Stimulated activated CD4-positive, alpha-beta T cell treated with anti-CD3 and anti-CD28 coated beads, Interleukin-15, amount 100 ng/mL, for 24 hours (primary cell): ENCODE results near the gene UBE3B.

Source experiments
- DNase-seq: peaks from one replicate; pipeline ENCODE4 v3.0.0-alpha.2; 2020

Gene UBE3B

DNA sequence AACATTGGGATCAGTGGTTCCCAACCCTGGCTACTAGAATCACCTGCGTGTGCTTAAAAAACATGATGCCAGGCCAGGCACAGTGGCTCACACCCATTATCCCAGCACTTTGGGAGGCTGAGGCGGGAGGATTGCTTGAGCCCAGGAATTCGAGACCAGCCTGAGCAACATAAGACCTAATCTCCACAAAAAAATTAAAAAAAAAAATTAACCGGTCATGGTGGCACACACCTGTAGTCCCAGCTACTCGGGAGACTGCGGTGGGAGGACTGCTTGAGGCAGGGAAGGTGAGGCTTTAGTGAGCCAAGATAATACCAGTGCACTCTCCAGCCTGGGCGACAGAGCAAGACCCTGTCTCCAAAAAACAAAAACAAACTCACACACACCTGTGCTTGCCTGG, 2.3 kb upstream of the UBE3B start:
- DNase-seq, result no peak

DNA sequence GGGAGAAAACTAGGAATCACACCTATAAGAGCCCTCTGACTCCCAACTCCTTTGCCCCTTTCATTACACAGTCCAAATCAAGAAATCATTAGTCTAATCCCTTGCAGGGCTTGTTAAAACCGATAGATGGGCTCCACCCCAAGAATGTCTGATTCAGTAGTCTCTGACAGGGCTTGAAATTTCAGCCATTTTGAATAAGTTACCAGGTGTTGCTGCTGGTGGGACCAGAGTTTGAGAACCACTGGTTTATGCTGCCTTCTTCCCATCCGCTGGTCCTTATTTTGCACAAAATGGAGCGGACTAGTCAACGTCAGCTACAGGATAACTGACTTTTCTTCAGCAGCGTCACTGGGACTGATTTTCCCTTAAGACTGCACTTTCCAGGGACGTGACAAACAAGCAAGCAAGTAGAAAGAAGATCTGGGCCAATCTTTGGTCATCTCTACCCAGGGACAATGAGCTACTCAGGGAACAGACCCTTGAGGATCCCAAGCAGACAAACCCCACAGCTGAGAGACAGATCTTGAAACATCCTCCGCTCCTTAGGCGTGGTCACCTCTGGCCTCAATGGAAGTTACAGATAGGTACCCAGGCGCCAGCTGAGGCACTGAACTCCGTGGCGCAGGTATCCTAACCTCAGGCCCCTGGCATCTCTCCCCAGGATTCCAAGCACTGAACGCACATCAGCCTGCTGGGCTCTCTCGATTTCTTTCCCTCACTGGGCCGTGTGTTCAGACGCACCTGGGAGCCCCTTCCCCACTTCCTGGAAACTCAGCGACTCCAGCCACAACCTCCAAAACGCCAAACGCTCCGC, 1.2 kb upstream of the UBE3B start:
- DNase-seq, result peak; percentile 4

DNA sequence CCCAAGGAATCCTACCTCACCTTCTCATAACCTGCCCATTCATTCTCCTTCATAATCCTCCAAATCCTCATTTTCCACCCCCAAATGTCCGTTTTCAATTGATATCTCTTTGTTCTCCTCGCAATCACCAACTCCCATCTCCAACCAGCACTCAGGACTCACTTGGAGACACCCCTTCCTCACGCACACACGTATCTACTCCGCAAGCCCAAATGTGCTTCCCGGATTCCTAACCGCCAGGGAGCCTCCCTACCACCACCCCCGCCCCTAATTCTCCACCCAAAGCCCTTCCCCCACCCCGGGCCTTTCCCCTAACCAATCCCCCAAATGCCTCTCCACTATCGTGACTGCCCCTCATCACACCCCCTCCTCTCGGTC, 638 bp upstream of the UBE3B start:
- no peak for DNase-seq

DNA sequence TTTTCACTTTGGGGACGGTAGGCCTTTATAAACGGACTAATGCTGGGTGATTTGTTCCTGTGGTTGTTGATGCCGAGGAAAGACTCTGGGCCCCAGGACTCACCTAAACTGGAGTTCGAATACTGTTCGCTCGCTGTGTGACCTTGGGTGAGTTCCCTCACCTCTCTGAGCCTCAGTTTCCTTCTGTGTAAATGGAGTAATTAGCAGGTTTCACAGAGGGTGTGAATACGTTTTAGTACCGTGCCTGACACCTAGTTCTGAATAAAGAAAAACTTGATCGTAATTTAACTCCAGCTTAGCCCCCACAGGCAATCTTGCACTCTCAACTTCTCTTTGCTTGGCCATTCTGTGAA, 505 bp downstream of the UBE3B start:
- no peak for DNase-seq

DNA sequence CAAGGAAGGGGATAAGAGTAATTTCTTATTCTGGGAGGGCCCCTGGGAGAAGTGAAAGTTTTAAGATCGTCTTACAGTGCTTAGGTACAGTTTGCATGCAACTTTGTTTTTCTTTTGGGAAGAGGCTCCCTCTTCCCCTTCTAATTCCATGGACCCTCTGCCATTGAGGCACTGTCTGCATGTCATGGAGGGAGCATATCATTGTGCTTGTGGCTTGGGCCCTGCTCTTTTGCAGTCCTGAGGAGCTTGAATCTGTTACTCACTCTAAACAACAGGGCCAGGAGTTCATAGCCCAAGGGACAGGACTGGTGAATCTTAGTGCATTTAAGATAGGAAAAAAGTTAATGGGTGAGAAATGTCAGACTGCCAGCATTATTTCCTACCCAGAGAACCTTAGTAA, 2.3 kb downstream of the UBE3B start:
- DNase-seq, result no peak

DNA sequence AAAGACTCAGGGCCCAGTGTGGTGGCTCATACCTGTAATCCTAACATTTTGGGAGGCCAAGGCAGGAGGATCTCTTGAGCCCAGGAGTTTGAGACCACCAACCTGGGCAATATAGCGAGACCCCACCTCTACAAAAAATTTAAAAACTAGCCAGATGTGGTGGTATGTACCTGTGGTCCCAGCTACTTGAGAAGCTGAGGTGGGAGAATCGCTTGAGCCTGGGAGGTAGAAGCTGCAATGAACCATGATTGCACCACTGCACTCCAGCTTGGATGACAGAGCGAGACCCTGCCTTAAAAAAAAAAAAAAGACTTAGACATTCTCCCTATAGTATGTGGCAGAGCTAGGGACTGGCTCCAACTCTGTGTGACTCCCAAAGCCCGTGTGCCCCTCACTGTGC, 2.9 kb downstream of the UBE3B start:
- DNase-seq, result no peak

DNA sequence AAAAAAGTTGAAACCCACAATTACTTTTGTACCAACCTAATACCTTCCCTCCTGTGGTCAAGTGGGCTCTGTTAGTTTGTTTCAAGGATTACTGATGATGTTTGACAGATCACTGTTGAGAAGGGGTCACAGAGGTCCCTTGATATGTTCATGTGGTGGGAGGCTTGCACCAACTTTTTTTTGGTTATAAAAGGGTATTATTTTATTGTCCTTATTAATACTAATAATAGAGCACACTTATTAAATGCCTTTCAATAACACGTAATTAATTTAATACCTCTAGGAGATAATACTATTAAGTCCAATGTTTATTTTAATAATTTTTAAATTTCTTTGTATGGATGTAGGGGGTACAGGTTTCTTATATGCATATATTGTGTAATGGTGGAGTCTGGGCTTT, 4.4 kb downstream of the UBE3B start:
- no peak for DNase-seq

DNA sequence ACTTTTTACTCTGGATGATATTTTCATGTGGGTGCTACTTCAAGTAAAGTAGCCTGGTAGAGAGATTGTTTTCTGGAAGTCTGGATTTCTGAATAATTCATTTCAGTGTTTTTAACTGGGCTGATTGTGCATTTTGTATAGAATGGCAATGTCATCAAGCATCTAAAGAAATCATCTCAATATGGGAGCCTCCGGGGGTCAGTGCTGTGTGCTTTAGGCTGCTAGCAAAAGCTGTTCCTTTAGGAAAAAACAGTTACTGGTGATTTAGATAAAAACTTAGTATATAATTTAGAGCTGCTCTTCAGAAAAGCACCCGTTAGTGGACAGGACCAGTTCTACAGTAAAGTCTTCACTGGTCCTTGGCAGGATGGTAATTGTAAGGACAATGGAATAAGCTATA, 5.1 kb downstream of the UBE3B start:
- DNase-seq, result no peak

DNA sequence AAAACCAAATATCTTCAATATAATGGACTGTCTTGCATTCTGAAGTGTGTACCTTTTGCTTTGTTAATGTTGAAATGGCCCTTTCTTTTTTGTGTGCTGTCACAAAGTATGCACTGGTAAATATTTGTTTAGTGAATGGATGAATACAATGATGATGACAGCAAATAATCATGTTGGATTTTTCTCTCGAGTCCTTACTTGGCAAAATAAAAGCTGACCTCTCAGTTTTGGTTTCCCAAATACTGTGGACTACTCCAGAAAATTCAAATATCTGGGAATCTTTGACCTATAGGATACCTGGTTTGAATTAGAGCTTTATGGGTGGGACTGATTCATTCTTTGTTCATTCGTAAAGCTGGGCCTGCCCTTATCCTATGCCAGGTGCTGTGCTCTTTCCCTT, 5.5 kb downstream of the UBE3B start:
- DNase-seq, result no peak

DNA sequence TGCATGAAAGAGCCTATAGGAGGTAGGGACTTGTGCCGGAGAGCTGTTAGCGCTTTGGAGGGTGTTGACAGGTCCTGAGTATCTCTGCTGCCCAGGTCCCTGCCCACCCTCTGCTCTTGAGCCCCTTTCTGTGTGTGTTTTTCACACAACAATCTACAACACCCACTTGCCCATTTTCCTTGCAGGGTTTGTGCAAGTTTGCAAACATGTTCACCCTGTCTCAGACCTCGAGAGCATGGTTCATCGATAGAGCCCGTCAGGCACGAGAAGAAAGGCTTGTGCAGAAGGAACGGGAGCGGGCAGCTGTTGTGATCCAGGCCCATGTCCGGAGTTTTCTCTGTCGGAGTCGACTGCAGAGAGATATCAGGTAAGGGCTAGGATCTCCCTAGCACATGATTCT, 5.9 kb downstream of the UBE3B start:
- no peak for DNase-seq

DNA sequence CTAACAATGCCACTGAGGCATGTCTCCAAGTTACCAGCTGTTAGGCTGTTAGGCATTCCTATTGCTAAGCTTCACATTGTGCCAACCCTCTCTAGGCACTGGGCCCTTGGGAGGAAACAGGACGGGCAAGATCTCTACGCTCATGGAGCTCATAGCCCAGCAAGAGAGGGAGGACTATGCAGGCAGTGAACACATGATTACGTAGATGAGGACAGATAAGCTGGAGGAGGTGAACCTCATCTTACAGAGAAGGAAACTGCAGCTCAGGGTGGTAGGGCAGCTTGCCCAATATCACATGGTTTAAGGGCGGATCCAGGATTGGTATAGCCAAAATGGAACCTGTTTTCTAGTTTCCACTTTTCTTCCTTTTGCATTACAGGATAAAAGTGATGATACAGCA, 7.8 kb downstream of the UBE3B start:
- DNase-seq, result no peak

DNA sequence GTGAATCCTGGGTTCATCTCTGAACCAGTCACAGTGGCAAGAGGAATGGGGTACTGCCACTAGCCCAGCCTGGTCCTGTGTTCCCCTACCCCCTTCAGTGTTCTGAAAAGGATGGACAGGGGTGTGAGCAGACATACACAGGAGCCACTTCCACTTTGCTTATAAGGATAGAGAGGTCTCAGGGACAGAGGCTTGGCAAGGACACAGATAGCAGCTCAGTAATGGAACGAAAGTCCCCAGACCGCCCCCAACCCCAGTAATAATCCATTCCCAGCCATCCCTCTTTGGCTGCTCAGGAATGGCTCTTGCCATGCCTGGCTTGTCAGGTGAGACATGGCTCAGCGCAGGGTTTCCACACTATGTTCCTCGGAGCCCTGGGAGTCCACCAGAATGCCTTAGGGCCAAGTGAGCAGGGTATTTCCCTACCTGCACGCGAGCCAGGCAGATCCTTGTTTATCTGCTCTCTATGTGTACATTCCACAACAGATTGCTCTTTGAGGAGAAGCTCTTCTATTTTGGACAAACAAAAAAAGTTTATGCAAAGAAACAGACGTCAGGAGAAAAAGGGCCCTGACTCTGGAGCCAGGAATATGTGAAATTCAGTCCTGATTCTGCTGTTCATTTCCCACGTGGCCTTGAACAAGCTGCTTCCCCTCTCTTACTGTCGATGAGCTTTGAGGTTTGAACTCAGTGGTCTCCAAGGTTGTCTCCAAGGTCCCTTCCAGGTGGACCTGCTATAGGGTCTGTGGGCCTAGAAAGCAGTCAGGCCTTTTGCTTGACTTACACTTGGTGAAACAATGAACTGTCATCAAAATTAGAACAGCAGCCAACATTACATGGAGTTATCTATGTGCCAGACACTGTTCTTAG, 10.0 kb downstream of the UBE3B start:
- DNase-seq, result no peak

DNA sequence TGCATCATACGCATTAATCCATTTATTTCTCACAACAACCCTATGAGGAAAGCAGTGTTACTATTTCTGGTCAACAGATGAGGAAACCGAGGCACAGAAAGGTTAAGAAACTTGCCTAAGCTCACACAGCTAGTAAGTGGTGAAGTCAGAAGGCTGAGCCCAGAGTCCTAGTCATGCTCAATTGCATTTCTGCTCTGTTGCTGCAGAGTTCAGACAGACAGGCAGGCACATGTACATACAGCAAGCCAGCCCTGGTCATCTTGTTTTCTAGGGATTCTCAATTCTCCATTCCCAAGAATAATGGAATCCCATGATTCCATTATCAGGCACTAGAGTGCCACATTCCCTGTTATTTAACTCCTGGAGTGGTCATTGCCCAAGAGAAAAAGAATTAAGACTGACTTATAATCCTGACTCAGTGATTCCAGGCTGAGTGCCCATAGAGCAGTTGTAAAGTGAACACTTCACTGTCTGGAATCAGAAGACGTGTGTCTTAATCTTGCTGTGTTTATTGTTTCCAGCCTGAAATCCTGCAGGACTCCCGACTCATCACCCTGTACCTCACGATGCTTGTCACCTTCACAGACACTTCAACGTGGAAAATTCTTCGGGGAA, 10.7 kb downstream of the UBE3B start:
- no peak for DNase-seq

DNA sequence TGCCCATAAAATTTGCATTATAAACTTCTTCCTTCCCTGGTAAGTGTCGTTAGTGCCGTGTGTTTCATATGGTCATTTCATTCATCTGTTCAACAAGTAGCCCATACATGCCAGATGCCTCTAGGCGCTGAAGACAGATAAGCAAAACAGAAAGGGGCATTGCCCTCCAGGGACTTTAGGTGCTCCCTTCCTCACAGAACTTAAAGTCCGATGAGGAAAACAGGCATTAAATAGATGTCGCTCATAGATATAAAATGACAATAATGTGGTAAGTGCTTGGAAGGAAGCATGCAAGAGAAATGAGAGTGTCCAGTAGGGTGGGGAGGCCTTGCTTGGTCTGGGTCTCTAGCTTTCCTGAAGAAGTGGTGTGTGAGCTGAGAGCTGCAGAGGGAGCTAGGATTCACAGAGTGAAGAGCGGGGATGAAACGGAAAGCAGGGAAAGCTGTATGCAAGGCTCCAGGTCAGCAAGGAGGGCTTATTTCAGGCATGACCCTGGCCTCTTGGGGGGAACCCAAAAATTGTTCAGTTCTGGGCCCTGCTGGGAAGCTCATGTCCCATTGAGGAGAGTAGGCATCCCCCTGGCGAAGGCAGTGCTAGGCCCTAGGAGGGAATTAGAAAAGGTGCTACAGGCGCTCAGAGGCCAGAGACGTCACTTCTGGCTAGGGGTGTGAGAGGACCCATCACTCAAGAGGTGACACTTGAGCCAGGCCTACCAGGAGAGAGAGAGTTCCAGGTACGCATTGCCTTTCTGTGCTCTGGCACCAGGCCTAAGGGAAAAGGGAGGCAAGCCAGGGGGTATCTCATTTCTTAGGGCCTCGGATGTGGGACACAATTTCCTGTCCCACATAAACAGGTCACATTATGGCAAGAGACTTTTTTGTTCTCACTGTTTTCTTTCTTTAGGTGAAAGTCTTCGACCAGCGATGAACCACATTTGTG, 11.9 kb downstream of the UBE3B start:
- DNase-seq, result no peak

DNA sequence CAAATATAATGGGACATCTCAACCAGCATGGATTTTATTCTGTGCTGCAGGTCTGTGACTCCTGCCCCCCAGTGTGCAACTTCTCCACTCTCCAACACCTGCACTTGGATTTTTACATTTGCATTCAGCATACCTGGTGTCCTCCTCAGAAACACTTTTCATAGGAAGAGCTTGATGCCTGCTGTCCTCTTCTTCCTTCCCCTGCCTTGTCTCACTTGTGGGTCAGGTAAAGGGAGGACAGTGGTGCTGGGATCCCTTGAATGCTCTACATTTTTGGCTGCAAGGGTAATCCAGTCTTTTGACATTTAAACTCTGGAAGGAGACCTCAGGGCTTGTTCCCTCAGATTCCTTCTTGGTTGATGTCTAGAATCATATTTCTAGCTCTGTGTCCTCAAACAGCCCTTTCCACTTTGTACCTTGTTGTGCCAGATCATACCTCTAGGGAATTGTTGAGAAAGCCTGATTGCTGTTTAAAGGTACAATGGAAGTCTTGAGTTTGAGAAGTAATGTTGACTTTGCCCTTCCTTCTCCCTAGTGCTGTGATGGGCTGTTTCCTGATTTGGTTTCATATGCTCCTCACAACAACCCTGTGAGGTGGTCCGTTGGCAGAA, 12.6 kb downstream of the UBE3B start:
- no peak for DNase-seq

DNA sequence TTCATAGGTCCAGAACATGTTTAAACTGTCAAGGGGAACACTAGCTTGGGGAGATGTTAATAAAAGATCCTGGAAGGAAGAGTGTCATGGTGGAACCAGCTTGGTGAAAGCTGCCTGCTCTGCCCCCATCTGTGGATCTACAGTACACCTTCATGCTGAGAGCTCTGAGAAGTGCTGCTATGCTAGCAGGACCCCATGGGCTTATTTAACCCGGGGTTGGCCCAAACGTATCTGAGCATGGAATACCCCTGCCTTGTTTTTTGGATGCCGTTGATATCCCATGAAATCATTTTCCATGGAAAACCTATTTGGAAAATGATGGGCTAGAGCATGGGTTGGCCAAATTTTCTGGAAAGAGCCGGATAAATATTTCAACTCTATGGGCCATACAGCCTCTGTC, 14.2 kb downstream of the UBE3B start:
- DNase-seq, result no peak

DNA sequence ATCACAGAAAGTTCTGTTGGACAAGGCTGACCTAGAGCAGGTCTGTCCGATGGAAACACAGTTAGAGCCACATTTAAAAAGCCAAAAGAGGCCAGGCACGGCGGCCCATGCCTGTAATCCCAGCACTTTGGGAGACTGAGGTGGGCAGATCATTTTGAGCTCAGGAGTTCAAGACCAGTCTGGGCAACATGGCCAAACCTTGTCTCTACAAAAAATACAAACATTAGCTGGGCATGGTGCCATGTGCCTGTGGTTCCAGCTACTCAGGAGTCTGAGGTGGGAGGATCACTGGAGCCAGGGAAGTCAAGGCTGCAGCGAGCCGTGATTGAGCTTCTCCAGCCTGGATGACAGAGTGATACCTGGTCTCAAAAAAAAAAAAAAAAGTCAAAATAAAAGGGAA, 14.9 kb downstream of the UBE3B start:
- no peak for DNase-seq

DNA sequence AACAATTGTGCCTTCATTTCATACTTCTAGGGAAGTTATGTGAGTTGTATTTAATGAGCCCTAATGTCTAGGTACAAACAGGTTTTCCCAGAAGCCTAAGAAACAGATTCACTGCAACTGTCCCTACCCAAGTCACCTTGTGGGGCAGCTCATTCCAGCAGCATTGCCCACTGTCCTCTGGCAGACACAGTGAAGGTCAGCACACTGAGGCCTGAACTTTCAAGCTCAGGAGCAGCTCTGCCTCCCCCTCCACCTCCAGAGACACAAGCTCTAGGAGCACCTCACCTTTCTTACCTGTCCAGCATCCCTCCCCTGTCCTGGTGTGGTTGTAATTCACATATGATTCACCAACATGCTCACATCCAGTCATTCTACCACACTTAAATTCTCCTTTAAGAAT, 15.7 kb downstream of the UBE3B start:
- DNase-seq, result no peak

DNA sequence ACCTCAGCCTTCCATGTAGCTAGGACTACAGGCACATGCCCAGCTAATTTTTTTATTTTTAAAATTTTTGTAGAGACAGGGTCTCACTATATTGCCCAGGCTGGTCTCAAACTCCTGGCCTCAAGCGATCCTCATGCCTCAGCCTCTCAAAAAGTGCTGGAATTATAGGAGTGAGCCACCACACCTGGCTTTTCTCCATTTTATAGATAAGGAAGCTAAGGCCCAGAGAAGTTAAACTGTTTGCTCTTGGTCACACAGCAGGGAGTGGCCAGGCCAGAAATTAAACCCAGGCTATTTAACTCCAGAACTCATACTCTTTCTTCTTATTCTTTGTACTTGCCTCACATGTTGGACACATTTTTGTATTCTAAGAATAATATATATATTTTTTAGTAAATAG, 16.5 kb downstream of the UBE3B start:
- DNase-seq, result no peak

DNA sequence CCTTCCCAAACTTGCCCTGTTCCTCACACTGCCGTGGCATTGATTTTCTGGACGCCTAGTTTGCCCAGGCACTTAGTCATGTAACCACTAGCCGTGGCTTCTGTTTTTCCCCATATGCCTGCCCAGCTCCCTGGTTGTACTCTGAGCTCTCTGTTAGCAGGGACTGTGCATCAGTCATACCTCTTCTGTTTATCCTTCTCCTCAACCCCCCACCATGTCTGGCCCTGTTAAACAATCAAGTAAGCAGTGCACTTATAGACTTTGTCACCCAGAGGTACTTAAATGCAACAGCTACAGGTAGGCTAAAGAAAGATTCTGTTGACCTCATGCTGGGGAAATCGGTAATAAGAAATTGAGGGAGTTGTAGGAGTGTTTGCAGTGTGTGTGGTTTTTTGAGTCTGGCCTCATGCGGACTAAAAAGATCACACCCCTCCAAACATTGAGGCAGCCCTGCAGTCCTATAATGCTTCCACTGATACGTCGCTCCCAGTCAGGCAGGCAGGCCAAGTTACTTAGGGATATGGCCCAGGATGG, 17.0 kb downstream of the UBE3B start:
- DNase-seq, result no peak

DNA sequence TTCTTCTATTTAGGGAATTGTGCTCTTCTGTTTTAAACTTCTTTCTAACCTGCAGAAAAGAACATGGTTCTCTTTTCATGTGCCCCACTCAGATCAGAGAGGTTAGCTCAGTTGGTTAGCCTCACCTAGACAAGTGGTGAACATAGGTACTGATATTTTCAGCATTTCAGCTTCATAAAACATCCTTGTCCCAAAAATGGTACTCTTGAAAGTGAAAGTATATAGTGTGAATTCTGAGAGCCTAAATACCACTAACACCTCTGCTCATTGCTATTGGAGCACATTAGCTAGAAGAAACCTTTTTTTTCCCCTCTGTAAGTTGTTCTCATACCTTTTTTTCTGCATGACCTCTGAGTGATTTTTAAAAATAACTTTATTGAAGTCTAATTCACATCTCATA, 17.6 kb downstream of the UBE3B start:
- DNase-seq, result no peak

DNA sequence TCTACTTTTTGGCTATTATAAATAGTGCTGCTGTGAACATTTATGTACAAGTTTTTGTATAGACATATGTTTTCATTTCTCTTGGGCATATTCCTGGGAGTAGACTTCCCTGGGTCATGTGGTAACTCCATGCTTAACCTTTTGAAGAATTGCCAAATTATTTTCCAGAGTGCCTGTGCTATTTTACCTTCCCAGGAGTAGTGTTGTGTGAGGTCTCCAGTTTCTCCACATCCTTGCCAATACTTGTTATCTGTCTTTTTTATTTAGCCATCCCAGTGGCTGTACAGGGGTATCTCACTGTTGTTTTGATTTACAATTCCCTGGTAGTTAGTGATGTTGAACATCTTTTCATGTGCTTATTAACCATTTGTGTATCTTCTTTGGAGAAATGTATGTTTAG, 18.9 kb downstream of the UBE3B start:
- DNase-seq, result no peak
